ENCODE results near the gene HMCES.

GRCh38 chr3:129320261-129320660 is 41.6 kb downstream of the HMCES start:
- no peak for TF ChIP-seq POLR2A (IDR thresholded peaks at IDR 0.05)
- TF ChIP-seq, protein P1, sequence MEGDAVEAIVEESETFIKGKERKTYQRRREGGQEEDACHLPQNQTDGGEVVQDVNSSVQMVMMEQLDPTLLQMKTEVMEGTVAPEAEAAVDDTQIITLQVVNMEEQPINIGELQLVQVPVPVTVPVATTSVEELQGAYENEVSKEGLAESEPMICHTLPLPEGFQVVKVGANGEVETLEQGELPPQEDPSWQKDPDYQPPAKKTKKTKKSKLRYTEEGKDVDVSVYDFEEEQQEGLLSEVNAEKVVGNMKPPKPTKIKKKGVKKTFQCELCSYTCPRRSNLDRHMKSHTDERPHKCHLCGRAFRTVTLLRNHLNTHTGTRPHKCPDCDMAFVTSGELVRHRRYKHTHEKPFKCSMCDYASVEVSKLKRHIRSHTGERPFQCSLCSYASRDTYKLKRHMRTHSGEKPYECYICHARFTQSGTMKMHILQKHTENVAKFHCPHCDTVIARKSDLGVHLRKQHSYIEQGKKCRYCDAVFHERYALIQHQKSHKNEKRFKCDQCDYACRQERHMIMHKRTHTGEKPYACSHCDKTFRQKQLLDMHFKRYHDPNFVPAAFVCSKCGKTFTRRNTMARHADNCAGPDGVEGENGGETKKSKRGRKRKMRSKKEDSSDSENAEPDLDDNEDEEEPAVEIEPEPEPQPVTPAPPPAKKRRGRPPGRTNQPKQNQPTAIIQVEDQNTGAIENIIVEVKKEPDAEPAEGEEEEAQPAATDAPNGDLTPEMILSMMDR (IDR thresholded peaks at IDR 0.05), result no peak
